Fibroblast of skin of back (primary cell): ENCODE results near the gene CXCL13.
"Not testable (repeated sequence)": the region's sequence is repeated elsewhere in the genome, so short reads cannot be mapped to it uniquely, and the experiment has no call there.

Experiments used
- DNase-seq: peaks from one replicate; pipeline ENCODE4 v3.0.0-alpha.2; 2013

Gene CXCL13

GRCh38 chr4:77601614-77602187 is 3.9 kb upstream of the CXCL13 start:
- no peak for DNase-seq

GRCh38 chr4:77613267-77613666 is 7.6 kb downstream of the CXCL13 start:
- DNase-seq = peak; percentile 12

- no peak for DNase-seq
These were observed 9.5 kb downstream of the CXCL13 start for GRCh38 chr4:77615153-77615552.

GRCh38 chr4:77617203-77617602 is 11.6 kb downstream of the CXCL13 start:
- peak; percentile 15 for DNase-seq

GRCh38 chr4:77618383-77619241 is 13.0 kb downstream of the CXCL13 start:
- DNase-seq = peak; percentile 67

GRCh38 chr4:77619408-77619807 is 13.8 kb downstream of the CXCL13 start:
- no peak for DNase-seq

GRCh38 chr4:77621254-77621653 is 15.6 kb downstream of the CXCL13 start:
- no peak for DNase-seq

GRCh38 chr4:77623091-77623490 is 17.5 kb downstream of the CXCL13 start:
- DNase-seq = no peak

GRCh38 chr4:77624213-77624612 is 18.6 kb downstream of the CXCL13 start:
- DNase-seq = no peak

GRCh38 chr4:77625485-77625884 is 19.9 kb downstream of the CXCL13 start:
- no peak for DNase-seq

- DNase-seq = no peak
These were observed 24.3 kb downstream of the CXCL13 start for GRCh38 chr4:77629885-77630284.

- no peak for DNase-seq
These were observed 25.7 kb downstream of the CXCL13 start for GRCh38 chr4:77631276-77631675.

GRCh38 chr4:77634132-77634785 is 28.6 kb downstream of the CXCL13 start:
- DNase-seq = no peak

- no peak for DNase-seq
These were observed 29.6 kb downstream of the CXCL13 start for GRCh38 chr4:77635246-77635645.

- no peak for DNase-seq
These were observed 30.3 kb downstream of the CXCL13 start for GRCh38 chr4:77635876-77636275.

GRCh38 chr4:77636902-77637301 is 31.3 kb downstream of the CXCL13 start:
- peak; percentile 85 for DNase-seq

GRCh38 chr4:77644069-77644468 is 38.4 kb downstream of the CXCL13 start:
- DNase-seq = not testable (repeated sequence)

- no peak for DNase-seq
These were observed 45.2 kb downstream of the CXCL13 start for GRCh38 chr4:77650787-77651186.

- no peak for DNase-seq
These were observed 46.2 kb downstream of the CXCL13 start for GRCh38 chr4:77651820-77652219.

- no peak for DNase-seq
These were observed 46.7 kb downstream of the CXCL13 start for GRCh38 chr4:77652237-77652897.

GRCh38 chr4:77653162-77653758 is 47.6 kb downstream of the CXCL13 start:
- no peak for DNase-seq

GRCh38 chr4:77660318-77660717 is 54.7 kb downstream of the CXCL13 start:
- not testable (repeated sequence) for DNase-seq
